OCI-LY3 (cell line): Measurements from ENCODE around the gene GAB2.

Experiments used
- H2AFZ ChIP-seq: fragments of 200-600, 300-600 bp; shearing (Covaris generic); 2 replicates; pipeline ENCODE4 v1.6.0; 2014; ENCODE audit warnings: antibody characterized with exemption, low read depth, low read length
- H3K27ac ChIP-seq: fragments of 200-600, 300-600 bp; sonication (generic); 2 replicates; pipeline ENCODE4 v1.5.1; 2014; ENCODE audit warnings: mild to moderate bottlenecking, low read length, moderate library complexity, mixed read lengths
- H3K27me3 ChIP-seq: fragments of 200-600, 300-600 bp; sonication (generic); 2 replicates; pipeline ENCODE4 v1.6.1; 2014; ENCODE audit warnings: low read depth, low read length, mixed read lengths
- H3K36me3 ChIP-seq: fragments of 200-600, 300-600 bp; sonication (generic); replicated peaks from 2 replicates; pipeline ENCODE3; 2014; ENCODE audit warnings: low read depth, low read length, mixed read lengths
- H3K4me1 ChIP-seq: fragments of 300-600, 200-600 bp; sonication (generic); 2 replicates; pipeline ENCODE4 v1.6.1; 2014; ENCODE audit warnings: low read length, mixed read lengths
- H3K4me2 ChIP-seq: fragments of 200-600, 300-600 bp; sonication (generic); 2 replicates; pipeline ENCODE4 v1.6.1; 2014; ENCODE audit warnings: low read length, mixed read lengths
- H3K4me3 ChIP-seq: fragments of 300-600, 200-600 bp; sonication (generic); 2 replicates; pipeline ENCODE4 v1.5.1; 2014; ENCODE audit warnings: antibody characterized with exemption, mild to moderate bottlenecking, low read length, moderate library complexity
- H3K79me2 ChIP-seq: fragments of 300-600, 200-600 bp; shearing (Covaris generic); 2 replicates; pipeline ENCODE4 v1.6.1; 2014; ENCODE audit warnings: mild to moderate bottlenecking, low read length, mixed read lengths
- H3K9ac ChIP-seq: fragments of 300-600, 200-600 bp; shearing (Covaris generic); 2 replicates; pipeline ENCODE4 v1.6.0; 2014; ENCODE audit warnings: mild to moderate bottlenecking, low read length, moderate library complexity
- H3K9me3 ChIP-seq: fragments of 200-600, 300-600 bp; shearing (Covaris generic); 2 replicates; pipeline ENCODE4 v1.6.1; 2014; ENCODE audit warnings: low read length, mixed read lengths; ENCODE audit not compliant: insufficient read depth
- H4K20me1 ChIP-seq: fragments of 200-600, 300-600 bp; sonication (generic); 2 replicates; pipeline ENCODE4 v1.6.1; 2016; ENCODE audit warnings: low read length, mixed read lengths; ENCODE audit not compliant: insufficient read depth
- CTCF ChIP-seq: fragments of 200-600, 300-600 bp; sonication (generic); IDR thresholded peaks from 2 replicates; pipeline ENCODE4 v1.5.1; 2014; ENCODE audit warnings: antibody characterized with exemption, low read length, low read depth
- EZH2phosphoT487 ChIP-seq: fragments of 200-600 bp; shearing (Covaris generic); IDR thresholded peaks from 2 replicates; pipeline ENCODE4 v1.6.1; 2018; ENCODE audit warnings: antibody characterized with exemption, mixed run types, low read depth

The GAB2 gene

GRCh38 chr11:78248903-78249302, 168.7 kb downstream of the GAB2 start:
- H3K27ac ChIP-seq = no peak overlapping the region
- no peak overlapping the region for H2AFZ ChIP-seq
- H3K4me3 ChIP-seq = no peak overlapping the region
- no peaks in the 10 kb centered on the region for H3K9me3 ChIP-seq
- H3K4me1 ChIP-seq = peaks cover 8% of the 10 kb centered on the region
- no peaks in the 10 kb centered on the region for H3K27me3 ChIP-seq
- H4K20me1 ChIP-seq = no peaks in the 10 kb centered on the region
- H3K36me3 ChIP-seq = no peaks in the 10 kb centered on the region
- H3K79me2 ChIP-seq = no peaks in the 10 kb centered on the region
- no peak overlapping the region for H3K9ac ChIP-seq
- TF ChIP-seq CTCF = no peak
- TF ChIP-seq EZH2phosphoT487 = no peak
- H3K4me2 ChIP-seq = no peak overlapping the region

GRCh38 chr11:78248191-78248590, 169.4 kb downstream of the GAB2 start:
- H3K27ac ChIP-seq = no peak overlapping the region

GRCh38 chr11:78244546-78245255, 172.9 kb downstream of the GAB2 start:
- H3K9me3 ChIP-seq = peaks cover 13% of the 10 kb centered on the region; the same call in 1 of the 2 replicates
- H3K9ac ChIP-seq = no peak overlapping the region
- no peaks in the 10 kb centered on the region for H3K27me3 ChIP-seq

More at GRCh38 chr11:78248191-78248590, 169.4 kb downstream of the GAB2 start:
- Histone ChIP-seq H3K9ac (no peak overlapping the region), H2AFZ (no peak overlapping the region), H3K79me2 (no peaks in the 10 kb centered on the region), H4K20me1 (no peaks in the 10 kb centered on the region), H3K4me1 (peaks cover 8% of the 10 kb centered on the region), H3K36me3 (no peaks in the 10 kb centered on the region), H3K27me3 (no peaks in the 10 kb centered on the region), H3K9me3 (no peaks in the 10 kb centered on the region), H3K4me2 (no peak overlapping the region), H3K4me3 (no peak overlapping the region)
- no peak for TF ChIP-seq CTCF
- TF ChIP-seq EZH2phosphoT487 = no peak

GRCh38 chr11:78244080-78244479, 173.5 kb downstream of the GAB2 start:
- no peaks in the 10 kb centered on the region for H3K27me3 ChIP-seq
- peaks cover 13% of the 10 kb centered on the region; the same call in 1 of the 2 replicates for H3K9me3 ChIP-seq
- no peak overlapping the region for H3K4me2 ChIP-seq
- H3K4me3 ChIP-seq = no peak overlapping the region
- peaks cover 11% of the 10 kb centered on the region for H3K36me3 ChIP-seq
- H3K27ac ChIP-seq = no peak overlapping the region
- H3K79me2 ChIP-seq = no peaks in the 10 kb centered on the region
- H3K4me1 ChIP-seq = peaks cover 6% of the 10 kb centered on the region
- no peak for TF ChIP-seq CTCF
- no peak for TF ChIP-seq EZH2phosphoT487
- no peaks in the 10 kb centered on the region for H4K20me1 ChIP-seq
- H2AFZ ChIP-seq = no peak overlapping the region
- H3K9ac ChIP-seq = no peak overlapping the region

More at GRCh38 chr11:78244546-78245255, 172.9 kb downstream of the GAB2 start:
- H3K36me3 ChIP-seq = peaks cover 11% of the 10 kb centered on the region
- no peak overlapping the region for H3K4me2 ChIP-seq
- no peak overlapping the region for H2AFZ ChIP-seq
- no peak overlapping the region for H3K4me3 ChIP-seq
- TF ChIP-seq CTCF (no peak), EZH2phosphoT487 (no peak)
- H3K27ac ChIP-seq = no peak overlapping the region
- H4K20me1 ChIP-seq = no peaks in the 10 kb centered on the region
- peaks cover 8% of the 10 kb centered on the region for H3K4me1 ChIP-seq
- H3K79me2 ChIP-seq = no peaks in the 10 kb centered on the region
